ENCODE measurements around the gene PMS1. TPM values are rescaled to one million over a fixed set of nuclear protein-coding genes. Genes with fewer than 3 reads are reported as not detected.

The PMS1 gene
- total RNA-seq, 1 experiment from 2014 or later, result 50.9 TPM

DNA sequence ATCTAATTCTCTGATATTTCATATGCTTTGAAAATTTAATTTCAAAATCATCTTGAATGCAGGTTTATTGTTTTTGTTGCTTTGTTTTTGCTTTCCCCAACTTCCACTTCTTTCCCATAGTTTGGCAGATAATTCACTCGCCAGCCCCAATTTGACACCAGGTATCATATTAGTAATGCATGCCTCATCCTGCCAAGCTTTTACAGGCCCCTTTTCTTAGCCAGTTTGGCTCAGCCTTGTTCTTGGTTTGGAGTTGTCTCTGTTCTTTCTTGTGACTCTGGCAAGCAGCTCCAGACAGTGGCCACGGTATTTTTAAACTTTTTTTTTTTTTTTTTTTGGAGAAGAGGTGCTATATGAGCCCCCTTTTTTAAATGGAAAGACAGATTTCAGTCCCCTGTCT lies 65.3 kb downstream of the PMS1 start:
- CTCF ChIA-PET, result no interaction called here
- intact Hi-C loops (cut with micrococcal nuclease), result no loop called here
- H3K36me3 Mint-ChIP-seq (ENCODE audit: insufficient read depth, unreplicated experiment), result peaks cover 42% of the 10 kb centered on the region
- no peaks in the 10 kb centered on the region for H3K9me3 Mint-ChIP-seq (ENCODE audit: unreplicated experiment)
- no peak for DNase-seq (ENCODE audit: unreplicated experiment)
- H3K27me3 Mint-ChIP-seq (ENCODE audit: insufficient read depth, unreplicated experiment), result no peaks in the 10 kb centered on the region
- TF ChIP-seq, protein P1, sequence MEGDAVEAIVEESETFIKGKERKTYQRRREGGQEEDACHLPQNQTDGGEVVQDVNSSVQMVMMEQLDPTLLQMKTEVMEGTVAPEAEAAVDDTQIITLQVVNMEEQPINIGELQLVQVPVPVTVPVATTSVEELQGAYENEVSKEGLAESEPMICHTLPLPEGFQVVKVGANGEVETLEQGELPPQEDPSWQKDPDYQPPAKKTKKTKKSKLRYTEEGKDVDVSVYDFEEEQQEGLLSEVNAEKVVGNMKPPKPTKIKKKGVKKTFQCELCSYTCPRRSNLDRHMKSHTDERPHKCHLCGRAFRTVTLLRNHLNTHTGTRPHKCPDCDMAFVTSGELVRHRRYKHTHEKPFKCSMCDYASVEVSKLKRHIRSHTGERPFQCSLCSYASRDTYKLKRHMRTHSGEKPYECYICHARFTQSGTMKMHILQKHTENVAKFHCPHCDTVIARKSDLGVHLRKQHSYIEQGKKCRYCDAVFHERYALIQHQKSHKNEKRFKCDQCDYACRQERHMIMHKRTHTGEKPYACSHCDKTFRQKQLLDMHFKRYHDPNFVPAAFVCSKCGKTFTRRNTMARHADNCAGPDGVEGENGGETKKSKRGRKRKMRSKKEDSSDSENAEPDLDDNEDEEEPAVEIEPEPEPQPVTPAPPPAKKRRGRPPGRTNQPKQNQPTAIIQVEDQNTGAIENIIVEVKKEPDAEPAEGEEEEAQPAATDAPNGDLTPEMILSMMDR (IDR thresholded peaks at IDR 0.05; ENCODE audit: unreplicated experiment), result no peak
- H3K4me1 Mint-ChIP-seq (ENCODE audit: insufficient read depth, unreplicated experiment), result no peaks in the 10 kb centered on the region
- no peak overlapping the region for H3K4me3 Mint-ChIP-seq (ENCODE audit: unreplicated experiment)
- H3K27ac Mint-ChIP-seq (ENCODE audit: low read depth, unreplicated experiment), result peak overlapping the region; percentile 2
- POLR2A ChIA-PET, result no interaction called here
- no TSS peak for BruUV-seq (replicated peaks)

DNA sequence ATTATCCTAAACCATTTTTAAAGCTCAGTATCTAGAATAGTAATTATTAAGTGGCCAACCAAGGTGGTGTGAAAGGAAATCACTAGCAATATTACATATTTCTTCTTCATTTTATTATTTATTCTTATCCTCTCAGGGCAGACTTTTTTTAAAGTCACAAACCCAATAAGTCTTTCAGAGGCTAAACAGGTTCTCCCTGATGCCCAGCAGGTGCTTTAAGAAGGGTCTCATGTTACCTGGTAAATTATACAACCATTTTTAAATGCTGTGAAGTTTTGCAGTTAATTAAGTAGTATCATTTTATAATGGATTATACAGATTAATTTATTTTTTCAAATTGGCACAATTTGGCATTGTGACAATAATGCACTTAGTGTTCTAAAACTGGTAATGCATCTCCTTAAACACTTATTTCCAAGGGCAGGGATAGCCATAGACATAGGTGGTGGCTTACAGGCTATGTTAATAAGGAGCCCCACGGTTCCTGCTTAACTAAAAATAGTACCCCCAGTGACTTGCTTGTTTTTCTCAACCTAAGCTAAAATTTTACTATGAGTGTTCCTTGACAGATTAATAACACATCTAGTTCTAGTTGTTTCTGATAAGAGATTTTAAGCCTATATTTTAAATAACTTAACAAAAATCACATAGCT lies 67.0 kb downstream of the PMS1 start:
- ChIA-PET CTCF (interaction anchor here (0.5 kb wide), 1 partner anchor 639 kb away, joined by 3 read pairs; no protein-coding TSS in a partner anchor), POLR2A (no interaction called here)
- peaks cover 45% of the 10 kb centered on the region for H3K36me3 Mint-ChIP-seq (ENCODE audit: insufficient read depth, unreplicated experiment)
- TF ChIP-seq, protein P1 (IDR thresholded peaks at IDR 0.05; ENCODE audit: unreplicated experiment), result no peak
- no peaks in the 10 kb centered on the region for H3K27me3 Mint-ChIP-seq (ENCODE audit: insufficient read depth, unreplicated experiment)
- H3K4me1 Mint-ChIP-seq (ENCODE audit: insufficient read depth, unreplicated experiment), result no peaks in the 10 kb centered on the region
- DNase-seq (ENCODE audit: unreplicated experiment), result no peak
- H3K27ac Mint-ChIP-seq (ENCODE audit: low read depth, unreplicated experiment), result no peak overlapping the region
- BruUV-seq (replicated peaks), result no TSS peak
- no peaks in the 10 kb centered on the region for H3K9me3 Mint-ChIP-seq (ENCODE audit: unreplicated experiment)
- intact Hi-C loops (cut with micrococcal nuclease), result no loop called here
- H3K4me3 Mint-ChIP-seq (ENCODE audit: unreplicated experiment), result no peak overlapping the region

DNA sequence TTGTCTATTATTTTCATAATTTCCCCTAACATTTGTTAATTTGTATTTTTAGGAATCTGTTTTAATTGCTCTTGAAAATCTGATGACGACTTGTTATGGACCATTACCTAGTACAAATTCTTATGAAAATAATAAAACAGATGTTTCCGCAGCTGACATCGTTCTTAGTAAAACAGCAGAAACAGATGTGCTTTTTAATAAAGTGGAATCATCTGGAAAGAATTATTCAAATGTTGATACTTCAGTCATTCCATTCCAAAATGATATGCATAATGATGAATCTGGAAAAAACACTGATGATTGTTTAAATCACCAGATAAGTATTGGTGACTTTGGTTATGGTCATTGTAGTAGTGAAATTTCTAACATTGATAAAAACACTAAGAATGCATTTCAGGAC lies 69.9 kb downstream of the PMS1 start:
- peaks cover 28% of the 10 kb centered on the region for H3K36me3 Mint-ChIP-seq (ENCODE audit: insufficient read depth, unreplicated experiment)
- CTCF ChIA-PET, result no interaction called here
- TF ChIP-seq, protein P1 (IDR thresholded peaks at IDR 0.05; ENCODE audit: unreplicated experiment), result no peak
- intact Hi-C loops (cut with micrococcal nuclease), result no loop called here
- no peaks in the 10 kb centered on the region for H3K27me3 Mint-ChIP-seq (ENCODE audit: insufficient read depth, unreplicated experiment)
- H3K4me3 Mint-ChIP-seq (ENCODE audit: unreplicated experiment), result no peak overlapping the region
- no peak for DNase-seq (ENCODE audit: unreplicated experiment)
- POLR2A ChIA-PET, result no interaction called here
- no peaks in the 10 kb centered on the region for H3K4me1 Mint-ChIP-seq (ENCODE audit: insufficient read depth, unreplicated experiment)
- no TSS peak for BruUV-seq (replicated peaks)
- no peaks in the 10 kb centered on the region for H3K9me3 Mint-ChIP-seq (ENCODE audit: unreplicated experiment)
- no peak overlapping the region for H3K27ac Mint-ChIP-seq (ENCODE audit: low read depth, unreplicated experiment)

DNA sequence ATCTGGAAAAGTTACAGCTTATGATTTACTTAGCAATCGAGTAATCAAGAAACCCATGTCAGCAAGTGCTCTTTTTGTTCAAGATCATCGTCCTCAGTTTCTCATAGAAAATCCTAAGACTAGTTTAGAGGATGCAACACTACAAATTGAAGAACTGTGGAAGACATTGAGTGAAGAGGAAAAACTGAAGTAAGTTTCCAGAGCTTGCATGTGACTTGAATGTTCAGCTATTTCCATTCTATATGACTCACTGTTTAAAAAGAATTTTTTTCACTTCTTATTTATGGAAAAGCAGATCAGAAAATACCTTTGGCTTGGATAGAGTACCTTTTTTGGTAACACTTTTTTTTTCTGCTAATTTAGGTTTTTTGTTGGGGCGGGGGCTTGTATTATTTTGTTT lies 70.7 kb downstream of the PMS1 start:
- intact Hi-C loops (cut with micrococcal nuclease), result no loop called here
- Mint-ChIP-seq H3K27me3 (ENCODE audit: insufficient read depth, unreplicated experiment) (no peaks in the 10 kb centered on the region), H3K9me3 (ENCODE audit: unreplicated experiment) (no peaks in the 10 kb centered on the region), H3K4me1 (ENCODE audit: insufficient read depth, unreplicated experiment) (peaks cover under 1% of the 10 kb centered on the region), H3K27ac (ENCODE audit: low read depth, unreplicated experiment) (no peak overlapping the region), H3K36me3 (ENCODE audit: insufficient read depth, unreplicated experiment) (peaks cover 21% of the 10 kb centered on the region), H3K4me3 (ENCODE audit: unreplicated experiment) (no peak overlapping the region)
- CTCF ChIA-PET, result no interaction called here
- no peak for DNase-seq (ENCODE audit: unreplicated experiment)
- TF ChIP-seq, protein P1 (IDR thresholded peaks at IDR 0.05; ENCODE audit: unreplicated experiment), result no peak
- POLR2A ChIA-PET, result no interaction called here
- no TSS peak for BruUV-seq (replicated peaks)
